GM23248 (cell line): ENCODE data around the gene SEMA6A.

Experiments
- EZH2 ChIP-seq: fragments of 200-600 bp; sonication (generic); IDR thresholded peaks from 2 replicates; pipeline ENCODE4 v1.6.1; 2018; ENCODE audit warnings: antibody characterized with exemption, mild to moderate bottlenecking; ENCODE audit not compliant: insufficient read depth, poor library complexity, severe bottlenecking
- EZH2phosphoT487 ChIP-seq: fragments of 200-600 bp; sonication (generic); IDR thresholded peaks from 2 replicates; pipeline ENCODE4 v1.6.1; 2018; ENCODE audit warnings: antibody characterized with exemption, moderate library complexity, mild to moderate bottlenecking, low read depth; ENCODE audit not compliant: insufficient read depth

GRCh38 chr5:116583862-116584222, 9.2 kb upstream of the SEMA6A start:
- TF ChIP-seq EZH2 (no peak), EZH2phosphoT487 (no peak)
